Adipocyte (in vitro differentiated cells): ENCODE results near the gene COPB1.
"Not testable (repeated sequence)": the region's sequence is repeated elsewhere in the genome, so short reads cannot be mapped to it uniquely, and the experiment has no call there.

ENCODE experiments used
- DNase-seq: peaks from one replicate; pipeline ENCODE4 v3.0.0-alpha.2; 2015; ENCODE audit warnings: low read depth
- H3K27me3 ChIP-seq: replicated peaks from 2 replicates; pipeline ENCODE4 v1.7.0; 2013; ENCODE audit warnings: mild to moderate bottlenecking, low read length, moderate library complexity; ENCODE audit not compliant: control insufficient read depth, insufficient read depth
- H3K36me3 ChIP-seq: 2 replicates; pipeline ENCODE4 v1.7.0; 2013; ENCODE audit warnings: low read length, mild to moderate bottlenecking, moderate library complexity; ENCODE audit not compliant: control insufficient read depth, insufficient read depth, severe bottlenecking
- H3K4me1 ChIP-seq: 2 replicates; pipeline ENCODE4 v1.7.0; 2013; ENCODE audit warnings: mild to moderate bottlenecking, low read length, moderate library complexity; ENCODE audit not compliant: control insufficient read depth, insufficient read depth
- H3K4me3 ChIP-seq: 2 replicates; pipeline ENCODE4 v1.7.0; 2013; ENCODE audit warnings: mild to moderate bottlenecking, low read length, moderate library complexity
- H3K9ac ChIP-seq: 2 replicates; pipeline ENCODE4 v1.7.0; 2013; ENCODE audit warnings: mild to moderate bottlenecking, low read length, moderate library complexity
- H3K9me3 ChIP-seq: 2 replicates; pipeline ENCODE4 v1.7.0; 2013; ENCODE audit warnings: mild to moderate bottlenecking, low read length, moderate library complexity; ENCODE audit not compliant: control insufficient read depth

The COPB1 gene

DNA sequence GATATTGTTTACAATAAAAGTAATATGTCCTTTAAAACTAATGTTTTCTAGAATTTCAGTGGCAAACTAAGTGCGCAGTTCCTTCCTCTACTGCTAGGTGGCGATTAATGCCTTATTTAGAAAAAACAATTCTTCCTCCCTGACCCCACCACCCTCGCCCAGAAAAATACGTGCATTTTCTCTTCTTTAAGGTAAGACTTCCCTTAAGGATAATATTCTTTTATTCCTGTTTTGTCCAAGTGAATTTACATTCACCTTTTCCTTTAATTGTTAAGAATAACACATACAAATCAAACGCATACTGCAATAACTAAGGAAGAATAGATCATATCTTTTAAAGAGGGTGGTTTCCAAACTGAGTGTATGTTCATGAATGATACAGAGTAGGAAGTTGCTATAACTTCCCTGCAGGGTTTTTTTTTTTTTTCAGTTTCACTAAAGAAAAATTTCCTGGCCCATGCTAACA, 37.6 kb upstream of the COPB1 start:
- Histone ChIP-seq H3K27me3 (no peaks in the 10 kb centered on the region), H3K4me3 (no peak overlapping the region), H3K4me1 (peaks cover 36% of the 10 kb centered on the region), H3K36me3 (no peaks in the 10 kb centered on the region), H3K9me3 (no peaks in the 10 kb centered on the region), H3K9ac (peak overlapping the region; percentile 50)
- peak; percentile 68 for DNase-seq

- H3K4me1 ChIP-seq: peaks cover 19% of the 10 kb centered on the region
- H3K27me3 ChIP-seq, DNase-seq, H3K36me3 ChIP-seq, H3K4me3 ChIP-seq, H3K9me3 ChIP-seq: not testable (repeated sequence)
- peak overlapping the region; percentile 30 for H3K9ac ChIP-seq
Observed at GRCh38 chr11:14535166-14535565, 35.6 kb upstream of the COPB1 start.

DNA sequence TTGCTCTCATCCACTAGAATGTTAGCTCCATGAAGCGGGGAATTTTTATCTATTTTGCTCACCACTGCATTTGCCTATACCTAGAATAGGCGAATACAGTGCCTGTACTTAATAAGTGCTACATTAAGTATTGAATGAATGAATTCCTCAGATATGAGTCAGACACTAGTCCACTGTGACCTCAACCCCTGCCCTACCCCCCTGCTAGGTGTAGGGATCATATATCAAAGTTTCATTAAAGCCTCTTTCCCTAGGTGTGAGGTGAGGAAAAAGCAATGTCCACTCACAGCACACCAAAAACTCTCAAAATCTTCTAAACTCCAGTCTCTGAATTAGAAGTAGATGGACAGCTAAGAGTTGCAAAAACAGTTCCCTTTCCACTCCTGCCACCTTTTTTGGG, 30.3 kb upstream of the COPB1 start:
- Histone ChIP-seq H3K36me3 (no peaks in the 10 kb centered on the region), H3K4me1 (peaks cover 5% of the 10 kb centered on the region), H3K27me3 (no peaks in the 10 kb centered on the region), H3K9me3 (no peaks in the 10 kb centered on the region), H3K4me3 (no peak overlapping the region), H3K9ac (no peak overlapping the region)
- DNase-seq: no peak

DNA sequence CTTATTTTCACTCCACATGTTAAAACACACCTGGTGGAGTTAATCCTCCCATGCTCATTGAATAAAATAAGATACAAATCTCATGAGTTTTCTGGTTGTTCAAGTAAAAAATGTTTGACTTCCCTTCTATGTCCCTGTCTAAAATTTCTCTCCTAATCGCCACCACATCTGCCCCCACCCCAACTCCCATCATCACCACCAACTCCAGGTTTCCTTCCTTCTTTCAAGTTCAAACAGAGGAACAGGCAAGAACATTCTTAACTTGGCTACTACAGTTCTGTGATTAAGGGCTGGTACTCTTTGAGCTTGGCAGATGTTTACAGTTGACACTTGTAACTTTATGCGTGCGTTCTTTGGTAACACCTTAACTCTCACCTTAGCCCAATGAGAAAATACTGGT, 29.7 kb upstream of the COPB1 start:
- DNase-seq: no peak
- Histone ChIP-seq H3K4me1 (peaks cover 5% of the 10 kb centered on the region), H3K9me3 (no peaks in the 10 kb centered on the region), H3K36me3 (no peaks in the 10 kb centered on the region), H3K9ac (no peak overlapping the region), H3K27me3 (no peaks in the 10 kb centered on the region), H3K4me3 (no peak overlapping the region)

- Histone ChIP-seq H3K27me3 (no peaks in the 10 kb centered on the region), H3K4me1 (peaks cover 17% of the 10 kb centered on the region), H3K9ac (no peak overlapping the region), H3K36me3 (peaks cover 6% of the 10 kb centered on the region), H3K9me3 (no peaks in the 10 kb centered on the region), H3K4me3 (no peak overlapping the region)
- no peak for DNase-seq
Observed at GRCh38 chr11:14522801-14523200, 23.2 kb upstream of the COPB1 start.

DNA sequence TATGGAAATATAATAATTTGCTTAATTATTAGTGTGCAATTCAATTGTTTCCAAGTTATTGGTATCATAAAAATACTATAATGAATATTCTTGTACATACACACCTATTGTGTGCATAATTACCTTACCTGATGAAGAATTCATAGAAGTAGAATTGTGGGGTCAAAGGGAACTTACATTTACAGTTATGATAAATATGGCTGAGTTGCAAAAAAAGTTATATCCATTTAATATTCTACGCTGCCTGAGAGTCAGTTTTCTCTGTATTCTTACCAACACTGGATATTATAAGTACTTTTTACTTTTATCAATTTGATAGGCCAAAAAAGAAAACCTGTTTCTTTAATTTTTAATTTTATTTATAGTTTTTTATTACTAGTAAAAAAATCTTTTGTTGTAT, 22.6 kb upstream of the COPB1 start:
- Histone ChIP-seq H3K4me3 (no peak overlapping the region), H3K9me3 (no peaks in the 10 kb centered on the region), H3K9ac (no peak overlapping the region), H3K4me1 (peaks cover 17% of the 10 kb centered on the region), H3K36me3 (peaks cover 12% of the 10 kb centered on the region), H3K27me3 (no peaks in the 10 kb centered on the region)
- no peak for DNase-seq

DNA sequence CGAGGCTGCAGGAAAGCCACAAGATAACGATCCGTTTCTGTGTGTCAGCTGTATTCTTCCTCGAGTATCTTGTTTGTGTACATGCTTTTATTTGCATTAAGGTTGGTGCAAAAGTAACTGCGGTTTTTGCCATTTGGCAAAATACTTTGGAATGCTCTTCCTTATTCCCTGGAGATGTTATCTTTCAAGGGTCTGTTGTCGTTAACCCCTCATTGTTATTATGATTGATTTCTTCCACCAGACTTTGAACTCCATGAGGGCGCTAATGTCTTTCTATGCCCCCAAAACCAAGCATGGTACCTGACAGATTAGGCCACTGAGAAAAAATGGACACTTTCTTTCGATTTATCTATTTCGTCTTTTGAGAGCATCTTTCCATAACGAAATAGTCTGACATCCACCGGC, 21.1 kb upstream of the COPB1 start:
- no peaks in the 10 kb centered on the region for H3K27me3 ChIP-seq
- peaks cover 26% of the 10 kb centered on the region for H3K36me3 ChIP-seq

GRCh38 chr11:14519917-14520746, 20.5 kb upstream of the COPB1 start, which contains the start of gene PSMA1:
Gene PSMA1, minus strand, starts transcription at chr11:14520386. Its CDS starts 87 bp downstream, at chr11:14520299.
- peak; percentile 98 for DNase-seq
- peak within 1 kb of the TSS; percentile 96 for H3K4me3 ChIP-seq
- H3K9me3 ChIP-seq: no peaks in the 10 kb centered on the region
- H3K9ac ChIP-seq: peak within 1 kb of the TSS; percentile 97
- peaks cover 30% of the 10 kb centered on the region for H3K36me3 ChIP-seq
- no peaks in the 10 kb centered on the region for H3K27me3 ChIP-seq
- peaks cover 17% of the 10 kb centered on the region for H3K4me1 ChIP-seq

More for the DNA sequence above, 21.1 kb upstream of the COPB1 start:
- H3K4me1 ChIP-seq: peaks cover 17% of the 10 kb centered on the region
- no peak for DNase-seq
- no peaks in the 10 kb centered on the region for H3K9me3 ChIP-seq
- peak overlapping the region; percentile 96 for H3K4me3 ChIP-seq
- H3K9ac ChIP-seq: peak overlapping the region; percentile 97

DNA sequence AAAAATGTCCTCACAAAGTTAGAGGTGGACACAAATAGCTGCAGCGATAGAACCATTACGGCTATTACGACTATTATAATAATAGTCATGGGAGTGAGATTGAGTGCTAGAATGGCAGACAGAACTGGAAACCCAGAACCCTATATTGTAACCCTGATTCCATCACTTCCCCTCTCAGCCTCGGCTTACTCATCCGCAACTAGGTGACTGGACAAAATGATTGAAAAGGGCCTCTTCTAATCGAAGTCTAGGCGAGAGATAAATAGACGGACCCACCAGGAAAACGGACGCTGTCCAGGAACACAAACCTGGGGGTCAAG, 19.9 kb upstream of the COPB1 start:
- peak; percentile 61 for DNase-seq
- peak overlapping the region; percentile 96 for H3K4me3 ChIP-seq
- peak overlapping the region; percentile 97 for H3K9ac ChIP-seq
- H3K27me3 ChIP-seq: no peaks in the 10 kb centered on the region
- peaks cover 36% of the 10 kb centered on the region for H3K36me3 ChIP-seq
- peaks cover 17% of the 10 kb centered on the region for H3K4me1 ChIP-seq
- no peaks in the 10 kb centered on the region for H3K9me3 ChIP-seq

GRCh38 chr11:14518820-14519219, 19.2 kb upstream of the COPB1 start:
- peaks cover 43% of the 10 kb centered on the region for H3K36me3 ChIP-seq
- H3K9me3 ChIP-seq: no peaks in the 10 kb centered on the region
- no peaks in the 10 kb centered on the region for H3K27me3 ChIP-seq
- peaks cover 20% of the 10 kb centered on the region for H3K4me1 ChIP-seq
- peak overlapping the region; percentile 96 for H3K4me3 ChIP-seq
- DNase-seq: no peak
- H3K9ac ChIP-seq: peak overlapping the region; percentile 97

DNA sequence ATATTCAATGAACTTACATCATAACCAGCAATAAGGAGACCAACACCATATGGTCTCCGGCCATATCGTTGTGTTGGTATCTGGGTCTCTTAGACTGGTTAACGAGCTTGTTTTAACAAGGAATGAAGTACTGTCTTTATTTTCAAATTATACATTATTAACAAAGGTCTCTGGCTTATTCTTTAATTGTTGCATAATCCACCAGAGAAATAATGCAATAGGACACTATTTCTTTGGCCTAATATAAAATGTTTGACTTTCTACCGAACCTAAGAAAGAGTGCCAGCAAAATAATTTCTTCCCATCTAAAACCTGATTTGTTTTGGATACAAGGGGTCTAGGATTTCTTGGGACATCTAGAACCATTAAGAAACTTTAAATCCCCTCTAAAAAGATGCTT, 14.2 kb upstream of the COPB1 start:
- DNase-seq: no peak
- no peaks in the 10 kb centered on the region for H3K9me3 ChIP-seq
- peaks cover 9% of the 10 kb centered on the region for H3K4me1 ChIP-seq
- H3K9ac ChIP-seq: no peak overlapping the region
- H3K4me3 ChIP-seq: no peak overlapping the region
- no peaks in the 10 kb centered on the region for H3K27me3 ChIP-seq
- H3K36me3 ChIP-seq: peaks cover 91% of the 10 kb centered on the region
